WTC11 (cell line): ENCODE results near the gene SNCAIP.

ENCODE experiments used
- CTCF ChIP-seq: fragments of 200-600 bp; IDR thresholded peaks from 2 replicates; pipeline ENCODE4 v1.8.0; 2022; ENCODE audit warnings: antibody characterized with exemption
- ESRRA ChIP-seq: sonication (generic); formaldehyde crosslinking; IDR thresholded peaks from 2 replicates; pipeline ENCODE4 v1.8.1; 2022; ENCODE audit warnings: mild to moderate bottlenecking, missing genetic modification reagents, borderline replicate concordance
- FOXJ3 ChIP-seq: sonication (generic); formaldehyde crosslinking; IDR thresholded peaks from 2 replicates; pipeline ENCODE4 v1.9.0; 2021; ENCODE audit warnings: missing genetic modification reagents, mild to moderate bottlenecking, borderline replicate concordance
- FOXP1 ChIP-seq: sonication (generic); formaldehyde crosslinking; IDR thresholded peaks from 2 replicates; pipeline ENCODE4 v1.8.0; 2022; ENCODE audit warnings: missing genetic modification reagents, mild to moderate bottlenecking, moderate library complexity, borderline replicate concordance
- GTF2I ChIP-seq: fragments of 250-450 bp; sonication (Bioruptor Pico); conservative IDR thresholded peaks from 2 replicates; pipeline ENCODE4 v1.4.0; 2021; ENCODE audit warnings: mild to moderate bottlenecking
- NFE2L1 ChIP-seq: sonication (generic); formaldehyde crosslinking; IDR thresholded peaks from 2 replicates; pipeline ENCODE4 v1.8.1; 2023; ENCODE audit warnings: missing genetic modification reagents
- NR2C2 ChIP-seq: sonication (generic); formaldehyde crosslinking; IDR thresholded peaks from 2 replicates; pipeline ENCODE4 v1.8.0; 2022; ENCODE audit warnings: mild to moderate bottlenecking, missing genetic modification reagents
- PRDM15 ChIP-seq: sonication (generic); formaldehyde crosslinking; IDR thresholded peaks from 2 replicates; pipeline ENCODE4 v1.8.0; 2022; ENCODE audit warnings: missing genetic modification reagents
- ZNF281 ChIP-seq: sonication (generic); formaldehyde crosslinking; IDR thresholded peaks from 2 replicates; pipeline ENCODE4 v1.8.0; 2023; ENCODE audit warnings: mild to moderate bottlenecking, missing genetic modification reagents
- TF ChIP-seq, protein P1 (sequence below): sonication (generic); formaldehyde crosslinking; IDR thresholded peaks from 2 replicates; pipeline ENCODE4 v1.8.1; 2023; ENCODE audit warnings: mild to moderate bottlenecking, missing genetic modification reagents, moderate library complexity
- TF ChIP-seq, protein P2 (sequence below): sonication (generic); formaldehyde crosslinking; IDR thresholded peaks from 2 replicates; pipeline ENCODE4 v1.8.0; 2022; ENCODE audit warnings: mild to moderate bottlenecking, missing genetic modification reagents
- TF ChIP-seq, protein P3 (sequence below): sonication (generic); formaldehyde crosslinking; conservative IDR thresholded peaks from 2 replicates; pipeline ENCODE4 v1.8.1; 2022; ENCODE audit warnings: mild to moderate bottlenecking, missing genetic modification reagents

- TF ChIP-seq CTCF (no peak), NFE2L1 (CRISPR knock-in tag) (no peak), NR2C2 (no peak), FOXP1 (CRISPR knock-in tag) (no peak), ESRRA (CRISPR knock-in tag) (no peak), ZNF281 (no peak), GTF2I (CRISPR knock-in tag) (no peak), FOXJ3 (CRISPR knock-in tag) (no peak), PRDM15 (CRISPR knock-in tag) (no peak)
- TF ChIP-seq, protein P1, sequence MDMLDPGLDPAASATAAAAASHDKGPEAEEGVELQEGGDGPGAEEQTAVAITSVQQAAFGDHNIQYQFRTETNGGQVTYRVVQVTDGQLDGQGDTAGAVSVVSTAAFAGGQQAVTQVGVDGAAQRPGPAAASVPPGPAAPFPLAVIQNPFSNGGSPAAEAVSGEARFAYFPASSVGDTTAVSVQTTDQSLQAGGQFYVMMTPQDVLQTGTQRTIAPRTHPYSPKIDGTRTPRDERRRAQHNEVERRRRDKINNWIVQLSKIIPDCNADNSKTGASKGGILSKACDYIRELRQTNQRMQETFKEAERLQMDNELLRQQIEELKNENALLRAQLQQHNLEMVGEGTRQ (CRISPR knock-in tag), result no peak
- TF ChIP-seq, protein P2, sequence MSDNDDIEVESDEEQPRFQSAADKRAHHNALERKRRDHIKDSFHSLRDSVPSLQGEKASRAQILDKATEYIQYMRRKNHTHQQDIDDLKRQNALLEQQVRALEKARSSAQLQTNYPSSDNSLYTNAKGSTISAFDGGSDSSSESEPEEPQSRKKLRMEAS (CRISPR knock-in tag), result no peak
- TF ChIP-seq, protein P3, sequence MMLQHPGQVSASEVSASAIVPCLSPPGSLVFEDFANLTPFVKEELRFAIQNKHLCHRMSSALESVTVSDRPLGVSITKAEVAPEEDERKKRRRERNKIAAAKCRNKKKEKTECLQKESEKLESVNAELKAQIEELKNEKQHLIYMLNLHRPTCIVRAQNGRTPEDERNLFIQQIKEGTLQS (CRISPR knock-in tag), result no peak
Observed at GRCh38 chr5:122315521-122315920, 3.5 kb downstream of the SNCAIP start.
